Choroid plexus epithelial cell (primary cell): ENCODE data around the gene DARS2.
"Not testable (repeated sequence)": the region's sequence is repeated elsewhere in the genome, so short reads cannot be mapped to it uniquely, and the experiment has no call there.

Experiments
- DNase-seq: peaks from one replicate; pipeline ENCODE4 v3.0.0-alpha.2; 2010; ENCODE audit warnings: low read depth
- H3K4me3 ChIP-seq: 2 replicates; pipeline ENCODE4 v1.5.1; 2011; ENCODE audit warnings: low read depth, mild to moderate bottlenecking, control low read depth, low read length, moderate library complexity
- CTCF ChIP-seq: conservative IDR thresholded peaks from 2 replicates; pipeline ENCODE4 v1.5.1; 2011; ENCODE audit warnings: low read depth, mild to moderate bottlenecking, control low read depth, inconsistent platforms, low read length, moderate library complexity

Gene DARS2

GRCh38 chr1:173871091-173871490 lies 46.6 kb downstream of the DARS2 start:
- no peak for TF ChIP-seq CTCF
- H3K4me3 ChIP-seq: no peak overlapping the region
- DNase-seq: no peak

- no peak overlapping the region for H3K4me3 ChIP-seq
- no peak for TF ChIP-seq CTCF
- DNase-seq: no peak
Measured at GRCh38 chr1:173871500-173871899, 47.0 kb downstream of the DARS2 start.

GRCh38 chr1:173876732-173877131 lies 52.3 kb downstream of the DARS2 start:
- H3K4me3 ChIP-seq: no peak overlapping the region
- no peak for TF ChIP-seq CTCF
- DNase-seq: no peak

- no peak for TF ChIP-seq CTCF
- H3K4me3 ChIP-seq: no peak overlapping the region
- DNase-seq: no peak
Measured at GRCh38 chr1:173878251-173878650, 53.8 kb downstream of the DARS2 start.

- not testable (repeated sequence) for DNase-seq, H3K4me3 ChIP-seq
Measured at GRCh38 chr1:173881117-173881516, 56.6 kb downstream of the DARS2 start.

GRCh38 chr1:173884701-173885100 lies 60.2 kb downstream of the DARS2 start:
- no peak for DNase-seq
- H3K4me3 ChIP-seq: no peak overlapping the region
- no peak for TF ChIP-seq CTCF

GRCh38 chr1:173886746-173887611 lies 62.5 kb downstream of the DARS2 start:
- H3K4me3 ChIP-seq: no peak overlapping the region
- TF ChIP-seq CTCF: no peak
- DNase-seq: no peak
